GM21447 (cell line): ENCODE results near the gene JMJD6.
"Not testable (repeated sequence)": the region's sequence is repeated elsewhere in the genome, so short reads cannot be mapped to it uniquely, and the experiment has no call there.

Experiments
- ATAC-seq: cut with Tn5 transposase; IDR thresholded peaks from one replicate; pipeline ENCODE4 v1.9.1; 2021; ENCODE audit not compliant: unreplicated experiment

JMJD6 gene

DNA sequence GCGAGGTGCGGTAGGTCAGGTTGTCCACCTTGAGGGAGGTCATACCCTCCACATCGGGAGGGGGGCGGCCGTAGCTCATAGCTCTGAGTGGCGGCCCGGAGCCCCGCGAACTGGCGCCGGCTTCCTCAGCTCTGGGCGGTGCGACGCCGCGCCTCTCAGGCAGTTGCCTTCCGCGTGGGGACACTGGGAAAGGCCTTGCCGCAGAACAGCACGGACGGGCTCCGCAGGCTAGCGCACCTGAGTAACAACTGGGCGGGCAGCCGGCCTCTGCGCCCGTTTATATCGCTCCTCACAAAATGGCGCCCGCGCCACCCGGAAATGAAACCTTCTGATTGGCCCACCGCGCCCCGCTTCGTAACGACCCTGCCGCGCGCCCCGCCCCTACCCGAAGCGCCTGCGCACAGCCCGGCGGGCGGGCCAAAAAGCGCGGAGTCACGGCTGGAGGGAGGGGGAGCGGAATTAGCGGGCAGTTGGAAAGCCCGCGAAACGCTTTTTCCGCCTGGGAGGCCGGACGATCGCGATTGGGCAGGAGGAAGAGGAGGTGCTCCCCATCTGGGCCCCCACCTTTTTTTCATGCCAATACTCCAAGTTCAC is 10.8 kb upstream of the JMJD6 start, which contains the start of gene SRSF2:
Gene SRSF2, minus strand, starts transcription at position 250 of the 594 bp plus-strand sequence. Its CDS starts 171 bp downstream, at position 79.
- ATAC-seq, result peak; percentile 57

DNA sequence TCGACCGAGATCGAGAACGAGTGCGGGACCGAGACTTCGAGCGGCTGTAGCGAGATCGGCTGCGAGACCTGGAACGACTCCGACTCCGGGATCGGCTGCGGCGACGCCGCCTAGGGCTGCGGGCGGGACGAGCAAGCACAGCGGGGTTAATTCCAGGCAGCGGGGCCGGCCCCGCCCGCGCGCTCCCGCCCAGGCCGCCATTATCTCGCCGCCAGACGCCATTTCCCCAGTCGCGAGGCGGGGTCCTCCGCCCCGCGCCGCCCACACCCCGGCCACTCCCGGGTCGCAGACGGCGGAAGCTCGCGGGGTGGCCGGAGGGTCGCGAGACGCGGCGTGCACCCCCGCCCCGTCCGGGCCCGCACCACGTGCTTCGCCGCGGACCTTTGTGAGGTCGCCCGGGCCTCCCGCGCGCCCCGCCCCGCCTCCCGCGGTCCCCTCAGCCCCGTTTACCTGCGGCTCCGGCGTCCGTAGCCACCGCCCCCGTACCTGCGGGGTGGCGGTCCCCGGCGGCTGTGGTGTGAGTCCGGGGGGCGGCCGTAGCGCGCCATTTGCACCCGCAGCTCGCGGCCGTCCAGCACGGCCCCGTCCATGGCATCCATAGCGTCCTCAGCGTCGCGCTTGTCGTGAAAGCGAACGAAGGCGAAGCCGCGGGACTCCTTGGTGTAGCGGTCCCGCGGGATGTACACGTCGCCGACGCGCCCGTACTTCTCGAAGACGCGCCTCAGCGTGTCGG is 10.1 kb upstream of the JMJD6 start:
- peak; percentile 8 for ATAC-seq

DNA sequence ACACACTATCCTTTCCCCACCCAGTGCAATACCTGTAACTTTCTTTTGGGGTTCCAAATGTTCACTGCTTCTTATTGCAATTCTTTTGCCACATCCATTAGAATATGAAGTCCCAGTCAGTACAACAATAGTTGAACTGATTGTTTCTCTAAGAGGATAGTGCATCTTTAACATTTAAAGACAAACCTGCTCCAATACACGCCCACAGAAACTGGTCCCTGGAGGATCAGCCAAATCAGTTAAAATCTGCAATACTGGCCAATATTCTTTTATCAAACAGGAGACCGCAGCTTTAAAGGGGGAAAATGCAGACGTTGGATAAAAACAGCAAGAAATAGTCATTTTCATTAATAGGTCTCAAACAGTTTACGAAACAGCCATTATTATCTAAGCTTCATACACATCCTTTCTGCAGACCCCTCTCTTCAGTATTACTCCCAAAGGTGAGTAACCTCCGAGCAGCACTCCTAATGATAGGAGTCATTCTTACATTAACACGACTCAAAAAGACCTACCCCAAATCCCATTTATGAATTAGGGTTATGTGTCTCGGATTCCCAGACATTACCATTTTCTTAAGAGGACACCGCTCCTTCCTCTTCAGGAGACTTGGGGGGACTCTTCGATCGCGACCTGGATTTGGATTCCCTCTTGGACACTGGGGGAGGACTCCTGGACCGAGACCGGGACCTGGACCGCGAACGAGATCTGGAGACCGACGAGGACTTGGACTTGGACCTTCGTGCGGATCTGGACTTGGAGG is 9.4 kb upstream of the JMJD6 start:
- ATAC-seq, result no peak

DNA sequence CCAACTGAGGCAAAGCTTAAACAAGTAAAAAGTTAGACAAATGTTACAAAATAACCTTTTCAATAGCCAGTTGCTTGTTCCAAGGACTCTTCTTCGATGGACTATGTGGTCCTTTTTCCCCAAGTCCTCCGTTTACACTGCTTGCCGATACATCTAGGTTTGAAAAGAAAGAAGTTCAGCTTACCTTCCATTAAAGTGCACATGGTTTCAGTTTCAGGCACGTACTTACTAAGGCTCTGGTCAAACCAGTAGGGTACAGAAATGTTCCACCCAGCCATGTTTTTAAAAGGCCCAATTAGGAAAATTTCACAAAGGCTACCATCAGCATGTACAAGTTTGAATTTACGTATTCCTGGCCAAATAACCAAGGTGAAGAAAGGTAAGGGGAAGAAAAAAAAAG is 8.6 kb upstream of the JMJD6 start:
- no peak for ATAC-seq

DNA sequence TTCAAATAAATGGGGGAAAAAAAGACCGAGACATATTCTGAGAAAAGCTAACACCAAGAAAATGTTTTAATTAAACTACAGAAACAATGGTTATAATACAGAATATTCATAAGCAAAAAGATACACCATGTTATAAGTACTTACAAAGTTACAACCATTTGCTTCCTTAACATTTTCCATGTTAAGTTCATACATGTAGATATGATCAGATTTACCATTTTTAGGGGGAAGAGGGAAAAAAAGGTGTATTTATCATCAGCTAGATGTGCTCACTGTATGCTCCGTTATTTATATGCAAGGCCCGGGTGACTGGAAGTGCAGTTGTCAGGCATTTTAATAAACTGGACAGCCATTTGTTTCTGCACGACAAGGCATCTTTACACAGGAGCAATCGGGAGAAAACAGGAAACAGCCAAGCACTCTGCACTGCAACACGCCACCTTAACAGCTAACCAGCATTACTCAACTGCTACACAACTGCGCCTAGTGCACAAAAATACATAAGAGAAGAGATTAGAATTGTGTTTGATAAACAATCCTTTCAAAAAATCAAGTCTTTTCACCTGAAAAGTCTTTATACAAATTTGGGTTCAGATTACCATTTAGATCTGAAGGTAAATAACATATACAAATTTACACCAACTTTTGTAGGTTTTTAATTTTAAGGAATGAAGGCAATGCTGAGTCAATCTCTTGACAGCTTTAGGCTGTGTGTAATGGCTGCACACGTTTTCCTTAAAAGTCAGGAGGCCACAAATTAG is 7.9 kb upstream of the JMJD6 start:
- no peak for ATAC-seq

DNA sequence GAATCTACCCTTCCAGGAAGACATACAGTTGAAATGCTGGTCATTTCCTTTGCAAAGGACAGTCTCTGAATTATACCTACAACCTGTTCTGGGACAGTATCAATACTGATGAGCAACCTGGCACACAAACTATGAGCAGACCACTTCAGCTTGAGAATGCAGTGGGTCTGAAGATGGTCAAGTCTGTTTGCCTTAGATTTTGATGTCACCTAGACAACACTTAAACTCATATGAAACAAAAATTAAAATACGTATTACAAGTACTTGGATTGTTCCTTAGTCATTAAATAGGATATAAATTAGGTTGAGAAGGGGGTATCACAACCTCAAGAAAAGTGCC is 7.2 kb upstream of the JMJD6 start:
- no peak for ATAC-seq

DNA sequence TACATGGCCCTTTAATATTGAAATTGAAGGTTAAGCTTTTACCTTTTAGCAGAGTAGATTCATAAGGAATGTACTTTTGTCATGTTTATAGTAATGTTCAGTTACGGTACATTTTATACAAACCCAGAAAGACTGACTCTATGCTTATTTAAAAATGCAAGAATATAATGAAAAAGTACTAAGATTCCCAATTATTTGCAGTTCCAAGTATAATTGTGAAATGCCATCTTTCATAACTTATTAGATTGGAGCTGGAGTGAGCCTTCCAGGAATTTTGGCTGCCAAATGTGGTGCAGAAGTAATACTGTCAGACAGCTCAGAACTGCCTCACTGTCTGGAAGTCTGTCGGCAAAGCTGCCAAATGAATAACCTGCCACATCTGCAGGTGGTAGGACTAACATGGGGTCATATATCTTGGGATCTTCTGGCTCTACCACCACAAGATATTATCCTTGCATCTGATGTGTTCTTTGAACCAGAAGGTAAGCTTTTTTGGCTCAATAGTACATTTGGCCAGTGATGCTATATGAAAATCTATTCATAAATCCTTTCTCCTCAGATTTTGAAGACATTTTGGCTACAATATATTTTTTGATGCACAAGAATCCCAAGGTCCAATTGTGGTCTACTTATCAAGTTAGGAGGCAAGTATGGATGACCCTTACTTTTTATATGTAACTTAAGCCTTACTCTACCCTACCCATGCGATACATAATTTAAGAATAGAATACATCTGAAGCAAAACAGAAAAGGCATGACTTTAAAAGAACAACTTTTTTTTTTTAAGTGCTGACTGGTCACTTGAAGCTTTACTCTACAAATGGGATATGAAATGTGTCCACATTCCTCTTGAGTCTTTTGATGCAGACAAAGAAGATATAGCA is 6.6 kb upstream of the JMJD6 start:
- no peak for ATAC-seq

DNA sequence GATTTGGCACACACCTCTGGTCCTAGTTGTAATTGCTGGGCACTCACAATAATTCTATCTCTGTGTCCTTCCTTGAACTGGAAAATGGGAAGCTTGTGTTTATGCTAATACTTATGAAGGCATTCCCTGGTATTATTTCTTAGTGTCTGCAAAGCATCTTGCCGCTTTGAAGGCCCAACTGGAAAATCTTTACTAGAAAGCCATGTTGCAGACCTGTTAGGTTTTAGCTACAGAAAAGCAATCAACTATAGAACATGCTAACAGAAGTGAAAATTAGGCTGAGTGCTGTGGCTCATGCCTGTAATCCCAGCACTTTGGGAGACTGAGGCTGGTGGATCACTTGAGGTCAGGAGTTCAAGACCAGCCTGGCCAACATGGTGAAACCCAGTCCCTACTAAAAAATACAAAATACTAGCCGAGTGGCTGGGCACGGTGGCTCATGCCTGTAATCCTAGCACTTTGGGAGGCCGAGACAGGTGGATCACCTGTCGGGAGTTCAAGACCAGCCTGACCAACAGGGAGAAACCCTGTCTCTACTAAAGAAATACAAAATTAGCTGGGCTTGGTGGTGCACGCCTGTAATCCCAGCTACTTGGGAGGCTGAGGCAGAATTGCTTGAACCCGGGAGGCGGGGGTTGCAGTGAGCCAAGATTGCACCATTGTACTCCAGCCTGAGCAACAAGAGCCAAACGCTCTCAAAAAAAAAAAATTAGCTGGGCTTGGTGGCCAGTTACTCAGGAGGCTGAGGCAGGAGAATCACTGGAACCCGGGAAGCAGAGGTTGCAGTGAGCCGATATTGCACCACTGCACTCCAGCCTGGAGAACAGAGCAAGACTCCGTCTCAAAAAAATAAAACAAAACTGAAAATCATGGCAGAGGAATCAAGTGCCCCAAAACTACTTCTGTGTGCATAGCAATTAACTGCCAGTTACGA is 5.7 kb upstream of the JMJD6 start:
- not testable (repeated sequence) for ATAC-seq

DNA sequence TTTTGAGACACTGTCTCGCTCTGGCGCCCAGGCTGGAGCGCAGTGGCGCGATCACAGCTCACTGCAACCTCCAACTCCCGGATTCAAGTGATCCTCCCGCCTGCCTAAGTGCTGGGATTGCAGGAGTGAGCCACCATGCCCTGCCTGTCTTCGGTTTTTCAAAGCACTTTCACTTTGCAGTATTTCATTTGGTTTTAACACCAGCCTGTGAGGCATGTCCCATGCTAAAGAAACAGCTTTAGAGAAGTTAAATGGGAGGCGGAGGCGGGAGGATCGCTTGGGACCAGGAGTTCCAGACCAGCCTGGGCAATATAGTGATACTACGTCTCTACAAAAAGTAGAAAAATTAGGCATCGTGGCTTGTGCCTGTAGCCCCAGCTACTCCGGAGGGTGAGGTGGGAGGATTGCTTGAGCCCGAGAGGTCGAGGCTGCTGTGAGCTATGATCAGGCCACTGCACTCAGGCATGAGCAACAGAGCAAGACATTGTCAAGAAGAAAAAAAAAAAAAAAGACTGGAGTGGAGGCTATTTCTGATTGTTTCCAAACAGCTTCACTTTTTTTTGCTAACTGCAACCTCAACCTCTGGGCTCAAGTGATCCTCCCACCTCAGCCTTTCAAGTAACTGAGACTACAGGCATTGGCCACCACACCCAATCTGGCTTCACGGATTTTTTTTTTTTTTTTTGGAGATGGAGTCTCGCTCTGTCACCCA is 1.5 kb upstream of the JMJD6 start:
- ATAC-seq, result no peak

DNA sequence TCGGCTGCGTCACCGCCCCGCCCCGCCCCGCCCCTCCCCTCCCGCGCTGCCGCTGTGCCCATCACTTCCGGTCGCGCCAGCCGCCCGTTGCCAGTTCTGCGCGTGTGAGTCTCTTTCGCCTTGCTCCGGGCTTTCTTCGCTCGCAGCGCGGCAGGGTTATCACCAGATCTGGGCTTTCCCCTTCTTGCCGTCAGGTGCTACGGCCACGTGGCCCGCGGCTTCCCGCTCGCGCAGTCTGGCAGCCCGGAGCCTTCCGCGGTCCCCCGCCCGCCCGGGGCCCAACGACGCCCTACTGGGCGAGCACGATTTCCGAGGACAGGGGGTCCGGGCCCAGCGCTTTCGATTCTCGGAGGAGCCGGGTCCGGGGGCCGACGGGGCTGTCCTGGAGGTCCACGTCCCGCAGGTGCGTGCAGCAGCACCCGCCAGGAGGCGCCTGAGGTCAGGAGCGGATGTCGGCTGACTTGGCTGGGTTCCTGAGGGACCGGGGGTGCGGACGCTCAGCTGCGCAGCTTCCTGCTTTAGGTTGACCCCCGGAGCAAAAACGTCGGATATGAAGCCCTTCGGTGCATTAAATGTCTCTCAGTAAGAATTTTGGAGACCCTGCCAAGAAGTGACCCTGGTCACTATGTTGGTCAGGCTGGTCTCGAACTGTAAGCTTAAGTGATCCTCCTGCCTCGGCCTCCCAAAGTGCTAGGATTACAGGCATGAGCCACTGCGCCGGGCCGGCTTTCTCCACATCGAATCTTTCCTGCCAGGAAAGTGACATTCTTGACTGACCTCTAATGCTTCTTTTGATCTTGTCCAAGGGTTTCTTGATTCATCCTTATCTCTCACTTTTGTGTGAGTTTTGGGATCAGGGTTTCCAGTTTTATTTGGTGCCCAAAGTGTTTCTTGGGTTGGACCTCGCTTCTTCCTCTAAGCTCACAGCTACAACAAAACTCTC is 641 bp upstream of the JMJD6 start, which contains the start of gene METTL23:
Gene METTL23, plus strand, starts transcription at position 64 of the 943 bp plus-strand sequence. CDS start 2,872 bp downstream, outside the sequence.
- ATAC-seq, result peak; percentile 53

DNA sequence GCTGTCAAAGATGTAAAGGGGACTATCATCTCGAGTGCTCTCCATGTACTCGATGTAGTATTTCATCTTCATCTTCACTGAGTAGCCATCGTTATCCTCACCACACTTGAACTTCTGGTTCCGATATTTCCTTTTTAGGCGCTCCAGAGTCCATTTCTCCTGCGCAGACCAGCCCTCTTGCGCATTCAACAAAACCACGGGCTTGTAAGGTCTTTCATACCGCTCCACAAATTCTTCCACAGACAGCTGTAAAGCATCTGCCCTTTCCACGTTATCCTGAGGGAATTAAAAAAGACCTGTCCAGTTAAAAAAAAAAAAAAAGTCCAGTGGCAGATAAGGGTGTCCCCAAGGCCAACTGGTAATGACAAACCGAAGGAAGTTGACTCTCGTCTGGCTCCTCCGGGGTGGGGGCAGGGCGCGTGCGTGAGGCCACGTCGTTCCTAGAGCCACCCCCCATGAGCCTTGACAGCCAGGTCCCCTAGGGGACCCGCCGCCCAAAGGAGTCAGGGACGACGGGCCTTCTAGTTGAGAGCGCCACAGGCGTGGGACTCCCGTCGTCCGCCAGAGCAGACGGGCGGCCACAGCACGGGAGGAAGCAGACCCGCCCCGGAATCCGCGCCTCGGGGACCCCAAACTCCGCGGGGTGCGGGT is 701 bp downstream of the JMJD6 start:
- peak; percentile 26 for ATAC-seq

DNA sequence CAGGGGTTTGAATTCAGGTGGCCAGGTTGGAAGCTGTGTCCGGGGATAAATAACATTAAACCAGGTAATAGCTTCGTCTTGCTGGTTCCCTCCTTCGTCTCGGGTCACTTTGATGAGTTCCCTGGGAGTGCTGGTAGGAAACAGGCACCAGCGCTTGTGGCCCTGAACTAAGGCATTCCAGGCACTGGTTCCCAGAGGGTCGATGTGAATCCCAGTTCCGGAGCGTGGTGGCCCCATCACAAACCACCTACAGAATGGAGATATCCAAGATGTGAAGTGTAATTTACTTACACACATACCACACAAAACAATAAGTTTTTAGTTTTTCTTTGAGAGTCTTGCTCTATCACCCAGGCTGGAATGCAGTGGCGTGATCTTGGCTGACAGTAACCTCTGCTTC is 2.6 kb downstream of the JMJD6 start:
- no peak for ATAC-seq

DNA sequence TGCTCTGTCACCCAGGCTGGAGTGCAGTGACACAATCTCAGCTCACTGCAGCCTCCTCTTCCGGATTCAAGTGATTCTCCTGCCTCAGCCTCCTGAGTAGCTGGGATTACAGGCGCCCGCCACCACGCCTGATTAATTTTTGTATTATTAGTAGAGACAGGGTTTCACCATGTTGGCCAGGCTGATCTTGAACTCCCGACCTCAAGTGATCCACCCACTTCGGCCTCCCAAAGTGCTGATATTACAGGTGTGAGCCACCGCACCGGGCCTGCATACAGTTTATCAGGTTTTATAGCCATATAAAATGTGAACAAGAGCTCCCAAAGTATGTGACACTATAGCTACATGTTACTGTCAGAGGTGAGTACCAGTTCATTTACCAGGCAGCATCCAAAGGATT is 3.4 kb downstream of the JMJD6 start:
- not testable (repeated sequence) for ATAC-seq

DNA sequence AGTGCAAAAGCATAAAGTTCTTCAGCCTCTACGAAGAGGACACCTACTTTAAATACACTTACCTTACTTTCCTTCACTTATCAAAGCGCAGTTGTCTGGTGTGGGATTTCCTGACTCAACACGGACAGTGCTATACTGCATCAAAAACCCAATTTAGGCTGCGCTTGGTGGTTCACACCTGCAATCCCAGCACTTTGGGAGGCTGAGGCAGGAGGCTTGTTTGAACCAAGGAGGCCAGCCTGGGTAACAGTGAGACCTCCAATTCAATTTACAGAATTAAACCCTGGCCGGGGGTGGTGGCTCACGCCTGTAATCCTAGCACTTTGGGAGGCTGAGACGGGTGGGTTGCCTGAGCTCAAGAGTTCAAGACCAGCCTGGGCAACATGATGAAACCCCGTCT is 4.1 kb downstream of the JMJD6 start:
- no peak for ATAC-seq

DNA sequence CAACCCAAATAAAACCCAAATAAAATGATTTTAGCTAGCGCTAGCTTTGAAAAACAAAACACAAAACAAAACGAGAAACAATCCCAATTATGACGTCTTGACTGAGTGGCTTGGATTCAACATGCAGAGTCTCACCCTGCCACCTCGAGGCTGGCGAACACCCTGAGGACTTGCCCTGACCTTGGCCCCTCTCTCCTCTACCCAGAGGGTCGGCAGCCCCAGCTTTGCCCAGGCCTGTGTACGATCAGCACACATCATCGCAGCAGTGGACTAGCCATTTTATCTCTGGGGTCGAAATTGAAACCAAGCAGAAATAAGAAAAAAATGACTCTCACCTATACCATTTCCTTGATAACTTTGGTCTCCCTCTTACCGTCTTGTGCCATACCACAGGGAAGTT is 4.9 kb downstream of the JMJD6 start:
- ATAC-seq, result no peak

DNA sequence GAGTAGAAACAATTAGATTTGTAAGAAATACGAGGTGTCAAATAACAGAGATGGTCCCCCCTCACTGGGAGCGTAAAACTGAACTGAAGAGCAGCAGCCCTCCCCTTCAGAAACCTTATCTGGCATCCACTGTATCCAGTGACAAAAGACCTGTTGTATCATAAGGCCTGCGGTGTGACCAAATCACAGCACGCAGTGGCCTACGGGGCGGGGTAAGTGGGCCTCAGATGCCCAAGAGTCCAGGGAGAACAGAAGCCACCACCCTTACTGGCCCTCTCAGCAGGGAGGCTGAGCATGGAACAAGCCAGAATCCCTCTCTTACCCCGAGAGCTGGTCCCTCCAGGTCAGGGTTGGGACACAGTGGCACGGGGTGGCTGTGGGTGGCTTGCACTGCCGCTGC is 5.5 kb downstream of the JMJD6 start:
- ATAC-seq, result no peak

DNA sequence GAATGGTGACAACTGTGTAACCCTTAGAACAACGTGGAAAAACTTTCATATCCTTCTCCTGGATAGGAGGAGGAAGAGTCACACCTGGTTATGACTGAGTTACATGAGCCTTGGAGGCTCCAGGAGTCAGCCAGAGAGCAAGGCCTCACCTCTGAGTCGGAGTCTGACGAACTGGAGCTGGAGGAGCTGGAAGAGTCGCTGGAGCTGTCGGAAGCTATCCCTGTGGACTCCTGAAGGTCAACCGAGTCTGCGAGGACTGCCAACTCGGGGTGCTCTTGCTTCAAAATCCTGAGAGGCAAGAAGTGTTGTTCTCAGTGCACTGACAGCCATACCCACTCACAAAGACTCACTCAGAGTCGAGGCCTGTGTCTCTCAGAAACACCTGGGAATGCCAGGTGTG is 6.2 kb downstream of the JMJD6 start:
- ATAC-seq, result no peak
